Memory B cell (primary cell): ENCODE data around the gene HIRIP3.
A peak's percentile ranks its signal among the peaks of the same experiment; 100 is the strongest.

Source experiments
- ATAC-seq: fragments of 150-1000 bp; cut with Tn5 transposase; 2 replicates; pipeline ENCODE4 v1.10.0; 2021; ENCODE audit warnings: low read depth, mild to moderate bottlenecking, moderate library complexity
- DNase-seq, 2 donors: peaks; one replicate each; pipeline ENCODE4 v3.0.0; 2022; ENCODE audit warnings: low spot score in 2 of 2
- H3K27ac Mint-ChIP-seq: one replicate; pipeline ENCODE4 v1.8.0; 2022; ENCODE audit warnings: mild to moderate bottlenecking, moderate library complexity, mixed read lengths
- H3K27me3 Mint-ChIP-seq: one replicate; pipeline ENCODE4 v1.8.0; 2022; ENCODE audit warnings: mixed read lengths
- H3K36me3 Mint-ChIP-seq: one replicate; pipeline ENCODE4 v1.8.0; 2022; ENCODE audit warnings: mild to moderate bottlenecking, mixed read lengths
- H3K4me1 Mint-ChIP-seq: one replicate; pipeline ENCODE4 v1.8.0; 2022; ENCODE audit warnings: mixed read lengths
- H3K4me3 Mint-ChIP-seq: one replicate; pipeline ENCODE4 v1.8.0; 2022; ENCODE audit warnings: mild to moderate bottlenecking, moderate library complexity, mixed read lengths
- H3K9me3 Mint-ChIP-seq: one replicate; pipeline ENCODE4 v1.8.0; 2022; ENCODE audit warnings: mixed read lengths

HIRIP3 gene

DNA sequence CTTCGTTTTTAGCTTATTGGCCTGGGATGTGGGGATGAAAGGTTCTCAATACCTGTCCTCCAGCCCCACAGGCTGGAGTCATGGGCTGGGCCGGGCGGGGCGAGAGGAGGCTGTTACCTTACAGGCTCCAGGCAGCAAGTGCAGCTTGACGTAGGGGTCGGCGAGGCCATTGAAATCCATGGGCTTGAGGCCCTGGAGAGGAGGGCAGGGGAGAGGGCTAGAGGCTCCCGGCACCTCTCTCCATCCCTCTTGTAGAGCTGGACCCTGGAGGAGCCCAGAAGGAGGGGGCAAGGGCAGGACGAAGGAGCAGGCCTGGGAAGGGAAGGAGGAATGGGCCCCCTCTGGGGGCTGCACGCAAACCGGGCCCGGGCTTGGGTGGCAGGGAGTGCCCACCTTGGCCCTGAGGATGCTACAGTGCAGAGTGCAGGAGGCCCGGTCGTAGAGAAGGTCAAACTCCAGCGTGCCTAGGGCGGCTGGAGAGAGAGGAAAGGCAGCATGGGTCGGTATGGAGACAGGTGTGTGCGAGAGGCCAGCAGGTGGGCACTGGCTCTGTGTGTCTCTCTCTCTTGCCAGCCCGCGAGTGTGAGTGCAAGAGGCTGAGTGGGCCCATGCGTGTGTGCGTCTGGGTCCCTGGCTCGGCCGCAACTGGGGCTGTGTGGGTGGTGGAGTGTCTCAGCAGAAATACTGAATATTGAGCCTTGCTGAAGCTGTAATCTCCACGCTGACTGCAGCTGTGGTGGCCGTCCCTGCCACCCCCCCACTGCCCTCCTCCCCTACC lies 13.9 kb upstream of the HIRIP3 start:
- H3K36me3 Mint-ChIP-seq = no peaks in the 10 kb centered on the region
- no peaks in the 10 kb centered on the region for H3K9me3 Mint-ChIP-seq
- DNase-seq = no peak
- no peak for ATAC-seq
- H3K27me3 Mint-ChIP-seq = peaks cover 23% of the 10 kb centered on the region
- H3K27ac Mint-ChIP-seq = no peak overlapping the region
- H3K4me3 Mint-ChIP-seq = peak overlapping the region; percentile 50
- H3K4me1 Mint-ChIP-seq = peaks cover 14% of the 10 kb centered on the region

DNA sequence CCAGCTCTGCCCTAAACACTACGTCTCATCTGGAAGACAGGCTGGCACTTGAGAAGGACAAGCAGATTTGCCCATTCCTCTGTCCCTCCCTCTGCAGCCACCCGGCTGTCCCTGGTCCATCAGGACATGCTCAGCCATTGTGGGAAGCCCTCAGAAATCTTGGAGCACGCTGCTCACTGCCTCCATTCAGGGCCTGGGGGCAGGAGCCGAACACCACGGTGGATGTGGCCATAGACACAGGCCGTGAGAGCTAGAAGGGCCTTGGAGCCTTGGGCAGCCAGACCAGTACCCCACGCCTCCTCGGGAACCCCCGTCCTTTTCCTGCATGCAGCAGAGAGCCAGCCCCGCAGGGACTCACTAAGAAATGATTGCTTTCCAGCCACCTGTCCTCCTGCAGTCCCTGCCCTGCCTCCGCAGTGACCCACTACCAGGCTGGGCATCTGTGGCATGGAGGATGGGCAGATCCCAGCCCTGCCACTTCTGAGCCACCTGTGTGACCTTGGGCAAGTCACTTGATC lies 12.0 kb upstream of the HIRIP3 start:
- peaks cover 23% of the 10 kb centered on the region for H3K27me3 Mint-ChIP-seq
- H3K4me3 Mint-ChIP-seq = no peak overlapping the region
- H3K4me1 Mint-ChIP-seq = peaks cover 15% of the 10 kb centered on the region
- ATAC-seq (no peak), DNase-seq (no peak)
- peaks cover 6% of the 10 kb centered on the region for H3K36me3 Mint-ChIP-seq
- no peak overlapping the region for H3K27ac Mint-ChIP-seq
- H3K9me3 Mint-ChIP-seq = no peaks in the 10 kb centered on the region

DNA sequence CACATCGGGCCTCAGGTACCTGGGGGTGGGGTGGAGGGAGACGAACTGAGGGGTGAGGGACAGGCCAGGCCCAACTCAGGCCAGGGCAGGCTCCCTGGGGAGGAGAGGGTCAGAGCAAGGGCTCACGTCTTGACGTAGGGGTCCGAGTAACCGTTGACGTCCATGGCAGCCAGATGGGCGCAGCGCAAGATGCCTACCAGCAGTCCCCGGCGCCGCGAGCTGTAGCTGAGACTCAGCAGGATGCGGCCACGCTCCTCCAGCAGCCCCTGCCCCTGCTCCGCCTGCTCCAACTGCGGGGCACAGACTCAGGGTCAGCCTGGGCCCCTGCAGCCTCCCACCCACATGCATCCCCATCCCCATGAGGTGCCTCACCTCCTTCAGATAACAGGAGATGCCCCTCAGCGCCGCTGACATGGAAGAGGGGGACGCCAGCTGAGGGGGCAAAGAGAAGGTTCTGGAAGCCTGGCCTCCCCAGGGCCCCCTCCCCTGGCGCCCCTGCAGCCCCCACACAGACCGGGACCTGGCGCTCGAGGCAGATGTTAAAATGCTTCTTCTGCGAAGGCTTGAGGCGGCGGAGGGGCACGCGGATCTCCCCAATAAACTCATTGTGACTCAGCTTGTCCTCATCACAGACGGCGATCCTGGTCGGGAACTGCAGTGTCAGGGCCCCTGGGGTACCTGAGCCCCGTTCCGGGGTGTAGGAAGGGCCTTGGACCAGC lies 11.4 kb upstream of the HIRIP3 start:
- no peak overlapping the region for H3K4me3 Mint-ChIP-seq
- no peak overlapping the region for H3K27ac Mint-ChIP-seq
- peaks cover 19% of the 10 kb centered on the region for H3K27me3 Mint-ChIP-seq
- peaks cover 13% of the 10 kb centered on the region for H3K4me1 Mint-ChIP-seq
- DNase-seq (no peak), ATAC-seq (no peak)
- H3K36me3 Mint-ChIP-seq = peaks cover 7% of the 10 kb centered on the region
- no peaks in the 10 kb centered on the region for H3K9me3 Mint-ChIP-seq

DNA sequence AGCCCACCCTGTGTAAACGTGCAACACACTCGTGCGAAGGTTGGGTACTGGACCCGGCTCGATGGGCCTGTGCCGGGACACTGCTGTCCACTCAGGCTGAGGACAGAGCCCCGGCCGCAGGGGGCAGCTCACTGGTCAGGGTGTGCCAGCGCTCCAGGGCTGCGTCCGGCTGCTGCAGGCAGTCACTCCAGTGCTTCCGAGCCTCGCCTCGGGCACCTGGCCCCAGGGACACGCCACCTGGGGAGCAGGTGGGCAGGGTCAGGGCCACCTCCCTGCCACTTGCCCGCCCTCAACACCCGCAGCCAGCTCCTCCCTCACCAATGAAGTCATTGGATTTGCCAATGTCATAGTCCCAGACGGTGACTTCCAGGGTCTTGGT lies 10.7 kb upstream of the HIRIP3 start:
- Mint-ChIP-seq H3K9me3 (no peaks in the 10 kb centered on the region), H3K36me3 (peaks cover 7% of the 10 kb centered on the region), H3K27me3 (peaks cover 16% of the 10 kb centered on the region), H3K27ac (no peak overlapping the region), H3K4me1 (peaks cover 9% of the 10 kb centered on the region), H3K4me3 (no peak overlapping the region)
- ATAC-seq (no peak), DNase-seq (no peak)

GRCh38 chr16:30005341-30006094 lies 10.1 kb upstream of the HIRIP3 start:
- Mint-ChIP-seq H3K9me3 (no peaks in the 10 kb centered on the region), H3K4me1 (peaks cover 8% of the 10 kb centered on the region), H3K27me3 (peaks cover 15% of the 10 kb centered on the region), H3K27ac (no peak overlapping the region), H3K36me3 (peaks cover 7% of the 10 kb centered on the region), H3K4me3 (no peak overlapping the region)
- DNase-seq (peak in 1 of 2 donors; percentile 41), ATAC-seq (peak; percentile 78)

DNA sequence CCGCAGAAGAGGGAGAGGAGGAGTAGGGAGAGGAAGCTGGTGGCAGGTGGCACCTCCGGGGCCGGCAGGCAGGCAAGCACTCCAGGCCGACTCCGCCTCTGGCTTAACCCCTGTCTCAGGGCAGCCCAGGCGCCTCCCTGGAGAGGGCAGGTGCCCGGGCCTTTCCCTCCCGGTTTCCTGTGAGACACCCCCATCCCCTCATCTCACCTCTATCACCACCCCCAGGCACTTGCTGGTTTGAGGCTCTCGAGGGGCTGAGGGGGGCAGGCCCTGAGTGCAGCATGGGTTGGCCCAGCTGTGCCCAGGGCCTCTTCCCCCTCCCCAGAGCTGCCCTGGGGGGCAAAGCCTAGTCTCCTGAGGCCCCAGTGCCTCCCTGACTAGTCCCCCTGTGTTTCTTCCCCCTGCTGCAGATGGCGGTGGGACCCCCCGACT lies 9.4 kb upstream of the HIRIP3 start:
- H3K4me3 Mint-ChIP-seq = no peak overlapping the region
- no peaks in the 10 kb centered on the region for H3K9me3 Mint-ChIP-seq
- no peak overlapping the region for H3K27ac Mint-ChIP-seq
- peaks cover 7% of the 10 kb centered on the region for H3K36me3 Mint-ChIP-seq
- ATAC-seq (peak; percentile 26), DNase-seq (no peak)
- peaks cover 4% of the 10 kb centered on the region for H3K4me1 Mint-ChIP-seq
- H3K27me3 Mint-ChIP-seq = peaks cover 10% of the 10 kb centered on the region

GRCh38 chr16:30004424-30004776 lies 9.0 kb upstream of the HIRIP3 start:
- no peak for ATAC-seq
- H3K4me3 Mint-ChIP-seq = no peak overlapping the region
- no peak for DNase-seq
- peaks cover 4% of the 10 kb centered on the region for H3K4me1 Mint-ChIP-seq
- H3K27ac Mint-ChIP-seq = no peak overlapping the region
- H3K27me3 Mint-ChIP-seq = peaks cover 7% of the 10 kb centered on the region
- peaks cover 10% of the 10 kb centered on the region for H3K36me3 Mint-ChIP-seq
- no peaks in the 10 kb centered on the region for H3K9me3 Mint-ChIP-seq

GRCh38 chr16:30003670-30004423 lies 8.4 kb upstream of the HIRIP3 start:
- peaks cover 3% of the 10 kb centered on the region for H3K27me3 Mint-ChIP-seq
- peaks cover 4% of the 10 kb centered on the region for H3K4me1 Mint-ChIP-seq
- H3K27ac Mint-ChIP-seq = no peak overlapping the region
- H3K4me3 Mint-ChIP-seq = no peak overlapping the region
- no peak for DNase-seq
- H3K9me3 Mint-ChIP-seq = no peaks in the 10 kb centered on the region
- H3K36me3 Mint-ChIP-seq = peaks cover 10% of the 10 kb centered on the region
- ATAC-seq = no peak

DNA sequence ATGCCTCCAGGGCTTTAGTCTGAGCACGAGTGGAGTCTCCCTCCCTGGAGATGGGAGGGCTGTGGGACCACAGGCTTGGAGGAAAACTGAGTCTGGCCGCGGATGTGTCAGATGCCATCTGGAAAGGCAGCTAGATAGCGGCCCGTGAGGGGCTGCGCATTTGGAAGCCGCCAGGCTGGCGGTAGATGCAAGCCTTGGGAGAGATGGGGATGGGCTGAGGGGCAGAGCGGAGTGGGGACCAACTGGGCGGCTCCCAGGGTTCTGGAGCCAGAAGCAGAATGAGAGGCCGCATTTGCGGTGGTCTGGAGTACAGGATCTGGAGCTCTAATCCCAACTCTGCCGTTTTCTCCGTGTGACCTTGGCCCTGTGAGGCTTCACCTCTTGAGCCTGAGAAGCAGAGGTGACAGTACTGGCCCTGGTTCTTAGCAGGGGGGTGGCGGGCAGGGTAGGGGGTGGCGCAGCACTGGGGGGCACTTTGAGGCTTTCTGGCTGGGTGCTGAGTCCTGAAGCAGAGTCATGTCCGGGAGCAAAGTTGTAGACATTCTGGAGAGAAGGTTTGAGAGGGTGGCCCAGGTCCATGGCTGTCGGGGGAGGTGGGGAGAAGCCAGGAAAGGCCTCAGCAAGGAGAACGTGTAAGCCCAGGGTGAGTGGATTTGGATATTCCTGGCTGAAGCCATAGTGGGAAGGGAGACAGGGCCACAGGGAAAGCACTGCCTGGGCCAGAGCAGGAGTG lies 7.4 kb upstream of the HIRIP3 start:
- H3K27me3 Mint-ChIP-seq = no peaks in the 10 kb centered on the region
- peaks cover 4% of the 10 kb centered on the region for H3K4me1 Mint-ChIP-seq
- no peak for DNase-seq
- H3K9me3 Mint-ChIP-seq = no peaks in the 10 kb centered on the region
- H3K27ac Mint-ChIP-seq = peak overlapping the region; percentile 42
- no peak overlapping the region for H3K4me3 Mint-ChIP-seq
- H3K36me3 Mint-ChIP-seq = peaks cover 10% of the 10 kb centered on the region
- no peak for ATAC-seq

DNA sequence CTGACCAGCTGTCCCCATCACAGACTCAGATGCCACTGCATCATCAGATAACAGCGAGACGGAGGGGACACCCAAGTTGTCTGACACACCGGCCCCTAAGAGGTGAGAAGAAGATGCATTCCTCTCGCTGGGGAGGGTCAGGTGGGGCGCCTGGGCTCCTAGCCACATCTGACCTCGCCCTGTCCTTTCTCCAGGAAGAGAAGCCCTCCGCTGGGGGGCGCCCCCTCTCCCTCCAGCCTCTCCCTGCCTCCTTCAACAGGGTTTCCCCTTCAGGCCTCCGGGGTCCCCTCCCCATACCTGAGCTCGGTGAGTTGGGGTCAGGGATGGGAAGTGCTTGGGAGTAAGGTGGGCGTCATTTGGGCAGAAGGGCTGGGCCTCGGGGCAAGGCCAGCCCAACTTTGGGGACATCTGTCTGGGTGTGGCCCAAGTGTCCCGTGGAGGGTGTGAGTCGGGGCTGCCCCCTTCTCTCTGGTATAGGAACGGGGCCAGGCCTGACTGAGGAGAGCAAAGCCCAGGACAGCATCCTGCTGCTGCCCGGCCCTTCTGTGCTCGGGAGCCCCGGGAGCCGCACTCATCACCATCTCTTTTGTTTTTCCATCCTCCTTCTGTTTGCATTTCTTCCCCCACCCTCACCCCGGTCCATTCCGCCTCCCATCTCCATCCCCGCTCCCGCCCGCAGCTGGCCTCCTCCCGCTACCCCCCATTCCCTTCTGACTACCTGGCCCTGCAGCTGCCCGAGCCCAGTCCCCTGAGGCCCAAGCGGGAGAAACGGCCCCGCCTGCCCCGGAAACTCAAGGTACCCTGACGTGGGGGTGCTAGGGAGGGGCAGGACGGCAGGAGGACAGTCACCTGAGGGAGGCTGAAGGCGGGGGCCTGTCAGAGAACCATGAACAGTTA lies 5.6 kb upstream of the HIRIP3 start:
- no peaks in the 10 kb centered on the region for H3K27me3 Mint-ChIP-seq
- H3K27ac Mint-ChIP-seq = no peak overlapping the region
- ATAC-seq (no peak), DNase-seq (no peak)
- peaks cover 11% of the 10 kb centered on the region for H3K4me1 Mint-ChIP-seq
- no peak overlapping the region for H3K4me3 Mint-ChIP-seq
- peaks cover 10% of the 10 kb centered on the region for H3K36me3 Mint-ChIP-seq
- no peaks in the 10 kb centered on the region for H3K9me3 Mint-ChIP-seq

DNA sequence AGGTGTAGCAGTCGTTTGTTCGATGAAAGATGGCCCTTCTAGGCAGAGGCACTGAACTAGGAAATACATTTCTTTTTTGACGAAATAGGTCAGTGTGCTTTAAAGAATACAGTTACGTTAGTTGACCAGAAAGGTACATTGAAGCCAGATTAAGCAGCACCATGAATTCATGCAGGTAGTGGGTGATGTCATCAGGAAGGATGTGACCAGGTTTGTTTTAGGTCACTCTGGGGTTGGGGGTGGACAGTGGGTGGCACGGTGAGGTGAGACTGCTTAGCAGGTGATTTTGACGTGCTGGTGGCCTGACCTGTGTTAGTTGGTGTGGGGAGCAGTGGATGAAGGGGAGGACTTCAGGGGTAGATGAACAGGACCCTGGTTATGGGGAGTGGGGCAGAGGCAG lies 4.2 kb upstream of the HIRIP3 start:
- no peaks in the 10 kb centered on the region for H3K27me3 Mint-ChIP-seq
- H3K36me3 Mint-ChIP-seq = peaks cover 10% of the 10 kb centered on the region
- no peaks in the 10 kb centered on the region for H3K9me3 Mint-ChIP-seq
- H3K27ac Mint-ChIP-seq = no peak overlapping the region
- no peak for DNase-seq
- H3K4me1 Mint-ChIP-seq = peaks cover 15% of the 10 kb centered on the region
- H3K4me3 Mint-ChIP-seq = no peak overlapping the region
- ATAC-seq = no peak

DNA sequence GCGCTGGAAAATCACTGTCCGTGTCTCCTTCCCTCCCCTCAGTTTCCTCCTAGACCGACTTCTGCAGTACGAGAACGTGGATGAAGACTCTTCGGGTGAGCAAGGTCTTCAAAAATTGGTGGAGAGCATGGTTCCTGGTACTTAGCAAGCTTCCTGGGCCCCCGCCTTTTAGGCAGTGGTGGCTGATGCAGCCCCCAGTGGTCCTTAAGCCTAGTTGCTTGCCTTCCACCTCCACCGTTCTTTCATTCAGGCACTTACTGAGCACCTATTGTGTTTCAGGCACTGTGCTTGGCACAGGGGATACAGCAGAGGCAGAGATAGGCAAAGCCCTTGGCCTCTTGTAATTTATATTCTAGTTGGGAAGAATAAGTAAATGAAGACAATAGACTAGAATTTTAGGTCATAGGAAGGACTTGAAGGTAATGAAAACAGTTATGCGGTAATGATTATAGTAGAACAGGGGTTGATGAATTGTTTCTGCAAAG lies 1.4 kb upstream of the HIRIP3 start:
- Mint-ChIP-seq H3K36me3 (peaks cover 9% of the 10 kb centered on the region), H3K27me3 (no peaks in the 10 kb centered on the region), H3K9me3 (no peaks in the 10 kb centered on the region), H3K4me3 (peak overlapping the region; percentile 99), H3K4me1 (peaks cover 21% of the 10 kb centered on the region), H3K27ac (peak overlapping the region; percentile 97)
- DNase-seq = no peak
- ATAC-seq = no peak
